Sigmoid colon (tissue), 4 donors: ENCODE results near the gene LOC101059915.
"Not testable (repeated sequence)": the region's sequence is repeated elsewhere in the genome, so short reads cannot be mapped to it uniquely, and the experiment has no call there.

Experiments
- POLR2A ChIP-seq, 2 donors: fragments of 450-650 bp; IDR thresholded peaks; one replicate each; pipeline ENCODE4 v1.6.1; 2016; ENCODE audit warnings: antibody characterized with exemption in 2 of 2, mild to moderate bottlenecking in 2 of 2, moderate library complexity in 2 of 2
- POLR2AphosphoS5 ChIP-seq, 4 donors: sonication (generic); formaldehyde crosslinking; IDR thresholded peaks; one replicate each; pipeline ENCODE4 v1.6.1; 2017; ENCODE audit warnings: antibody characterized with exemption in 4 of 4
- TF ChIP-seq, protein P1 (sequence below), 4 experiments: fragments of 450-650 bp in 3 of 4; fragments of 200-600 bp in 1 of 4; IDR thresholded peaks; one replicate each; pipeline ENCODE4 v1.5.1; 2016 to 2019; ENCODE audit warnings: antibody characterized with exemption in 4 of 4, mild to moderate bottlenecking in 3 of 4, moderate library complexity in 2 of 4

DNA sequence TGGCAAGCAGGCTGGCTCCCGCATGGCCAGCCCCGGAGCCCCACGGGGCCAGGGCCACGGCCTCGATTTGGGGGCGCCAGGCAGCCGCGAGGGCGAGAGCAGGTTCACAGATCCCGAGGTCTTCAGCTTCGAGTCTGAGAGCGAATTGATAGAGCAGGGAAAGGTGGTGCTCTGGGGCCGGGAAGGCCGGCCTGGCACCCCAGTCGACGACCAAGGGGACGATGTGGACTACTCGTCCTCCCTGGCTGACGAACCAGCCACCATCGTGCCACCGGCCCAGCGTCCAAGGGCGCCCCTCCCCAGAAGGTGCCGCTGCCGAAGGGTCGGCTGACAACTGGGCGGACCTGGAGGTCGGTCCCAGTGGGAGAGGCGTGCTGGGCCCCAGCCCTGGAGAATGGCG is 51.8 kb downstream of the LOC101059915 start:
- TF ChIP-seq, protein P1, sequence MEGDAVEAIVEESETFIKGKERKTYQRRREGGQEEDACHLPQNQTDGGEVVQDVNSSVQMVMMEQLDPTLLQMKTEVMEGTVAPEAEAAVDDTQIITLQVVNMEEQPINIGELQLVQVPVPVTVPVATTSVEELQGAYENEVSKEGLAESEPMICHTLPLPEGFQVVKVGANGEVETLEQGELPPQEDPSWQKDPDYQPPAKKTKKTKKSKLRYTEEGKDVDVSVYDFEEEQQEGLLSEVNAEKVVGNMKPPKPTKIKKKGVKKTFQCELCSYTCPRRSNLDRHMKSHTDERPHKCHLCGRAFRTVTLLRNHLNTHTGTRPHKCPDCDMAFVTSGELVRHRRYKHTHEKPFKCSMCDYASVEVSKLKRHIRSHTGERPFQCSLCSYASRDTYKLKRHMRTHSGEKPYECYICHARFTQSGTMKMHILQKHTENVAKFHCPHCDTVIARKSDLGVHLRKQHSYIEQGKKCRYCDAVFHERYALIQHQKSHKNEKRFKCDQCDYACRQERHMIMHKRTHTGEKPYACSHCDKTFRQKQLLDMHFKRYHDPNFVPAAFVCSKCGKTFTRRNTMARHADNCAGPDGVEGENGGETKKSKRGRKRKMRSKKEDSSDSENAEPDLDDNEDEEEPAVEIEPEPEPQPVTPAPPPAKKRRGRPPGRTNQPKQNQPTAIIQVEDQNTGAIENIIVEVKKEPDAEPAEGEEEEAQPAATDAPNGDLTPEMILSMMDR (IDR thresholded peaks at IDR 0.05), result not testable (repeated sequence)
- TF ChIP-seq POLR2AphosphoS5, POLR2A (IDR thresholded peaks at IDR 0.05): not testable (repeated sequence)
